GM04504 (cell line): ENCODE data around the gene MORC4.

Source experiments
- DNase-seq: peaks from one replicate; pipeline ENCODE4 v3.0.0-alpha.2; 2012; ENCODE audit warnings: low read depth

MORC4 gene

GRCh38 chrX:106952538-106952937 is 47.5 kb downstream of the MORC4 start:
- no peak for DNase-seq

DNA sequence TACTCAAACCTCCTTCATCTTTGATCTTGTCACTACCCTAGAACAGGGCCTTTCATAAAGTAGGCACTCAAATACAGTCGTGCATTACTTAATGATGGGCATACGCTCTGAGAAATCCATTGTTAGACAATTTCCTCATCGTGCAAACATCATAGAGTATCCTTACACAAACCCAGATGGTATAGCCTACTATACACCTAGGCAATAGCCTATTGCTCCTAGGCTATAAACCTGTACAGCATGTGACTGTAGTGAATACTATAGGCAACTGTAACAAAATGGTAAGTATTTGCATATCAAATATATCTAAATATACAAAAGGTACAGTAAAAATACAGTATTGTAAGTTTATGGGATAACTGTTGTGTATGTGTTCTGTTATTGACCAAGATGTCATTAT is 47.9 kb downstream of the MORC4 start:
- DNase-seq, result no peak

- no peak for DNase-seq
Measured at GRCh38 chrX:106951230-106951629, 48.8 kb downstream of the MORC4 start.

- no peak for DNase-seq
Measured at GRCh38 chrX:106950381-106950780, 49.6 kb downstream of the MORC4 start.

- DNase-seq, result no peak
Measured at GRCh38 chrX:106949366-106949765, 50.6 kb downstream of the MORC4 start.

GRCh38 chrX:106948641-106949040 is 51.4 kb downstream of the MORC4 start:
- no peak for DNase-seq

GRCh38 chrX:106946464-106946863 is 53.5 kb downstream of the MORC4 start:
- no peak for DNase-seq

GRCh38 chrX:106940068-106940467 is 59.9 kb downstream of the MORC4 start:
- DNase-seq, result no peak

DNA sequence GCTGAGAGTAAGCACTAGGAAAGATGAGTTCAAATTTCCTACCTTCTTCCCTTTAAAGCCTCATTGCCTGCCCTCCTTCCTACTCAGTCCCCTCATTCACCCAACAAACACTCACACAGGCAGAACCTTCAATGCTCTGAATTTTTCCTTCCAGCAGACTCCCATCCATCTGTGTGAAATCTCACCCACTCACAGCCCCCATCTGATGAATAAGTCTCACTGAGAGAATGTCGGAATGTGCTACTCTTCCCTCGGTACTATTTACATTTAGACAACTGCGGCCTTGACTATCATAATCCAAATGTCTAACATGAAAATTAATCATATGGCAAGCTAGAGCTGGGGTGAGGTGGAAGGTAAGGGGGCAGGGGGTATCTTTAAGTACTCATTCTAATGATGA is 60.4 kb downstream of the MORC4 start:
- DNase-seq, result no peak

- DNase-seq, result no peak
Measured at GRCh38 chrX:106936246-106936645, 63.8 kb downstream of the MORC4 start.

GRCh38 chrX:106935175-106935574 is 64.8 kb downstream of the MORC4 start:
- no peak for DNase-seq

DNA sequence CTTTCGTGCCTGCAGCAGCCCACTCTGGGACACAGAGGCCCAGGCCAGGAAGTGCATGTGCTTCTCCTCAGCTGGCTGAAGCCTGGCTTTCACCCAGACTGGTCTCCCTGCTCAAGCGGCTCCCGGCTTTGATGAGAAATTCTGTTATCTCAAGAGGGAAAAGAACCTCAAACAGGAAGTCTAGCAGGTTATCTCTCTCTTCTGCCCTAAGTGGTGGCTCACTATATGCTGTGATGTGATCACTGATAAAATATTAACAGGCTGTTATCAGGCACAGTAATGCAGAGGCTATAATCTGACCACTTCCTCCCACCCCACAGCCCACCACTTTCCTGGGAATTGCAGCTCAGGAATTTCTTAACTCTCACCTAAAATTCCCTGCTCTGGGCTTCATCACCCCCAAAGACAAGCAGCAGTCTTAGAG is 66.5 kb downstream of the MORC4 start:
- DNase-seq, result no peak

DNA sequence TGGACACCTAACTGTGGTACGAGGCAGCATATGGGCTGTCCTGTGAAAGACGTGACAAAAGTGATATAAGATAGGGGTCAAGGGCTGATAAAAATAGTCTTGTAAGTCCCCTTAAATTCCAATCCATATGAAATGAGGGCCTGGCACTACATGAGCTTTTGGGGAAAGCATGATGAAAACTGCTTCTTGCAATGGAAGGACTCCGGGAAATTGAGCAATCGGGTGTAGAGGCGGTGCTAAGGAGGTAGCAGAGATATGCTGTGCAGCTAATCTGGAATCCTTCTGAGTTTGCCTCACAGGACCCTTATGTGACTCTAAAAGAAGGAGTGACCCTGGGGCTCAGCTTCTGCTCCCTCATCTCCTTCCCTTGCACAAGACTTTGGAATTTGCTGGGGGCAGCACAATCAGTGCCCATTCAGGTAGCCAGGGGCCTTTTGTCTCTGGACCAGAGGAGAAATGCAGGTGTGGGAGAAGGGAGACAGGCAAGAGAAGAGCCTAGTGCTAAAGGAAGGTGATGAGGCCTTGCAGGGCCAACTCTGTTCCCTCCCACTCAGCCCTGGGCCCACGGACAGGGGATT is 67.0 kb downstream of the MORC4 start:
- DNase-seq, result no peak

DNA sequence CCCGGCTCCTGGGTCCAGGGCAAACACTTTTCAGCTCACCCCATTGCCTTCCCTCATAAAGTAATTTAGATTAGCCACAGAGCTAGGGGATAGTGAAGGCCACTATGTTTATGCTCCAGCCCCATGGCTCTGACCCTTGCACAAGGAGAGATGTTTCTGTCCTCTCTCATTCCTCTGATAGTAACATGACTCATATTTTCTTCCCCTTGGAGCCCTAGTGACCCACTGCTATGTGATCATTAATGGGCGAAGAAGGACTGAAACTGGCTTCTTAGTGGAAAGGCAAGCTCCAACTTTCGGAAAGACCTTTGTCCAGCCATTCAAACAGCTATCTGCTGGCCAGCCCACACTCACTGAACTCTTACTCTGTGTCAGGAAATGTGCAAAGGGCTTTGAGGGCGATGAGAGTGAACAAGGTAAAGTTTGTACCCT is 67.5 kb downstream of the MORC4 start:
- no peak for DNase-seq

GRCh38 chrX:106931831-106932491 is 68.1 kb downstream of the MORC4 start:
- DNase-seq, result no peak

- DNase-seq, result no peak
Measured at GRCh38 chrX:106928227-106928626, 71.8 kb downstream of the MORC4 start.

- no peak for DNase-seq
Measured at GRCh38 chrX:106927700-106928099, 72.3 kb downstream of the MORC4 start.

- DNase-seq, result no peak
Measured at GRCh38 chrX:106927023-106927422, 73.0 kb downstream of the MORC4 start.

- DNase-seq, result no peak
Measured at GRCh38 chrX:106921637-106922036, 78.4 kb downstream of the MORC4 start.

DNA sequence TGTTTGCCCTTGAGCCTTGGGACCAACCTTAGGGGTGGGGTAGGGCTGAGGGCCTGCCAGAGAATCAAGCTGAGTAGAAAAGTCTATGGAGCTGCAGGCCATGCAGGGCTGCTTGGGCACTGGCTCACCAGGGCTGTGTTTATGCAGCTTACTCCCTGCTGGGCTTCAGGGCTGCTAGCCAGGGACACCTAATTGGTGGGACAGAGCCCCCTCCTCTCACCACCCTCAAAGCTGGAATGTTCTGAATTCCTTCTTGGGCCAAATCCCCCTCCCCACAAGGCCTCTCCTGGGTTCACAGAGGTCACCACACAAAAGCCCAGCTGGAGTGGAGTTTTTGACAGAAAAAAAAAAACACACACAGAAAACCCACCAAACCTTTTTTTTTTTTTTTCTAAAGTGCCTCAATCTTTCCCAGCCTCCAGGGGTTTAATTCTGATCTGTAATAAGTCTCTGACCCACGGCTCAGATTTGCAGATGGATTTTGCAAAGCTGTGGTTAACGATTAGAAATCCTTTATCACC is 80.0 kb downstream of the MORC4 start, which contains the start of gene CLDN2:
TSS of gene CLDN2 (plus strand) at position 471 of the 521 bp plus-strand sequence. CDS start 7,827 bp downstream, outside the sequence.
- DNase-seq, result no peak

DNA sequence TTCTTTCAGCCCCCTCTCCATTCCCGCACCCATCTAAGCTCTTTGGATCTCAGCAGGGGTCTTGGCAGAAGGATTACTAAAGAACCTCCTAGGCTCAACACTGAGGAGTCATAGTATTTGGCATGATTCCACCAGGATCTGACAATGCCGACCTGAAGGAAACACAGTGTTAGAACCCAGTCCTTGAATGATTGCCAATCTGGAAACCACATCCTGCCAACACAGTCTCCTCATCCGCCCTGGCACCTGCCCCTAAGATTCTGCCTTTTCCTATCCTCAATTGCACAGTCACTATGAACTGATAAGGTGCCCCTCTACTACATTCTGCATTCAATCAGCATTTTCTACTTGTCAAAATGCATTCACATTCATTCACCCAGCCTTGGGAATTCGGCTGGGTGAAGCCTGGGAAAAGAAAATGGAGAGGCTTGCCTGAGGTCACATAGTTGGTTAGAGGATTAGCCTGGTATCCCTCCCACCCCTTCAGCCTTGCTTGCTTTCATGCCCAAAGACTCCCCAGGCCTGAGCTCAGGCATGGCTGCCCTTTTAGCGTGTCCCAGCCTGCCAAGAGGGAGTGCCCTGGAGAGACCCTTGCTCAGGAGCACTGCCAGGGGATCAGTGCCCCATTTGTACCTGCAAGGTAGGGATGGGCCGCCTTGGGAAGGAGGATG is 82.0 kb downstream of the MORC4 start:
- no peak for DNase-seq

DNA sequence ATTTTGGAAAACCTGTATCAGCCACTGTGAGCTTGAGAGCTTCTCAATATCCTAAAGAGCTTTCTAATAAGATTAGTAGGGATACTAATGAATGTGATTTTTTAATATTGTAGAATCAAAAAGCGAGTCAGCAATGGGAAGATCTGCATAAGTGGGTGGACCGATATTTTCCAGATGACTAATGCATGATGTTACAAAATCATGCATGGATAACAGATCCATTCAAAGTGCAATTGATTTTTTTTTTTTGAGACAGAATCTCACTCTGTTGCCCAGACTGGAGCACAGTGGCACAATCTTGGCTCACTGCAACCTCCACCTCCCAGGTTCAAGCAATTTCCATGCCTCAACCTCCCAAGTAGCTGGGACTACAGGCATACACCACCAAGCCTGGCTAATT is 87.1 kb downstream of the MORC4 start:
- no peak for DNase-seq

DNA sequence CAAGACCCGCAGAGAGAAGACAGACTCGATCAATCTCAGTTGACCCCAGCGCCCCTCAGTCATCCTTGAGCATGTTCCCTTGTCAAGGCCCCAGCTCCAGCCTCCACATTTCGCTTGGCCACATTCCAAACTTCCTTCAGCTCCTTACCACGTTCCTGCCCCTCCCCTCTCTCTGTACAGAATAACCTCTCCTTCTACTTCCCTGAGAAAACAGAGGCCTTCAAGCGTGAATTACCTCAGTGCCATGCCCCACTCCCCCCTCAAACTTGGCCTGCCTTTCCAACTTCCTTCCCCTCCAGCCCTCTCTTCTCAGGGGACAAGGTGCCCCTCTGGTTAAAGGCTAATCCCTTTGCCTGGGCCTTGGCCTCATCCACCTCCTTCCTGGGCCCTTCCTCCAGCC is 93.7 kb downstream of the MORC4 start:
- DNase-seq, result no peak
